Bronchial epithelial cell (primary cell): ENCODE results near the gene CACNA2D3. TPM values are rescaled to one million over a fixed set of nuclear protein-coding genes. Genes with fewer than 3 reads are reported as not detected.

Experiments
- DNase-seq: peaks from one replicate; pipeline ENCODE4 v3.0.0-alpha.2; 2010; ENCODE audit warnings: low read depth
- FAIRE-seq: peaks from 2 replicates; lab custom pipeline; 2011; peaks lifted over from hg19 to GRCh38; lab: Jason Lieb, UNC
- H3K27me3 ChIP-seq: 2 replicates; pipeline ENCODE4 v1.5.1; 2011; ENCODE audit warnings: low read length; ENCODE audit not compliant: control insufficient read depth, insufficient read depth
- H3K36me3 ChIP-seq: 2 replicates; pipeline ENCODE4 v1.5.1; 2011; ENCODE audit warnings: low read length; ENCODE audit not compliant: control insufficient read depth, insufficient read depth
- H3K4me3 ChIP-seq: 2 replicates; pipeline ENCODE4 v1.5.1; 2011; ENCODE audit warnings: mild to moderate bottlenecking, low read depth, low read length, control low read depth
- total RNA-seq: library from RNA; depleted of rRNA; stranded (reverse); fragments of >200 nt; gene quantifications from 2 replicates; pipeline ENCODE4 v1.2.1, GENCODE V29; 2014
- TF ChIP-seq, protein P1 (sequence below): IDR thresholded peaks from 2 replicates; pipeline ENCODE4 v1.5.1; 2011; ENCODE audit warnings: mild to moderate bottlenecking, moderate library complexity, low read length, control low read depth, inconsistent platforms; ENCODE audit not compliant: insufficient read depth, severe bottlenecking

The CACNA2D3 gene
- total RNA-seq, 1 donor from 2014 or later, result not detected

DNA sequence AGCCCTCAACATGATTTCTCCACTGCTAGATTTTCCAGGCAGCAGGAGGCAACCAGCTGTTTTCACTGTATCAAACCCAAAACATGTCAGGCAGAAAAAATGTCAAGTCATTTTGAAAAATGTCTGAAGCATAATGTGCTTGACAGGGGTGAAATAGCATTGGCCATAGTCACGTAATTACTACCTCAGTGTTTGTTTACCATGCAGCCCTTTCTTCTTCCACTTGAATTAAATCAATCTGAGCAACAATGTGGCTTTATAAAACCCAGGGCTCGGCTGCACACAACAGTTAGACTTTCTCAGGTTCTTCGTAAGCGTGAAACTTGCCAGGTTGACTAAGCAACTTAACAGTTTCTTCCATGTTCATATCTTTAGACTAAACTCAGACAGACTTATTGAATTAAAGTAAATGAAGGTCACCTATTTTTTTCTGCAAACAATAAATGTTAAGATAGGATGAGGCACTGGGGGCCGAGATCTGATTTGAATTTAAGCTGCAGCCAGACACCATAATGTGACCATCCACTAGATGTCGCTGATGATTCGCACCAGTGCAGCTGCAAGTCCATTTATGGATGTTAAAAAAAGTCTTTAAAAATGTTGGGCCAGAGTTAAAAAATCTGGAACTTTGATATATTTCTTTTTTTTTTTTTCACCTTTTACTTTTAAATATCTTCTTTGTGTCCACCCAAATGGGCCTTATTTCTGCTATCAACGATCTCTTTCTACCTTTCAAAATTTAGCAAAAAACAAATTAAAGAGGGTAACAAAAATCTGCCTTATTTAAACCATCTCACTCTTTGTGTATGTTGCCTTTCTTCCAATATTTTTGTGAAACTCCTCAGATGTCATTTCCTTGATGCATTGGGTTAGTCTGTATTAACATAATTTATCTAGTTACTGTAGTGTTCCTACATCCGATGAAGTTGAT lies 305.9 kb downstream of the CACNA2D3 start:
- TF ChIP-seq, protein P1, sequence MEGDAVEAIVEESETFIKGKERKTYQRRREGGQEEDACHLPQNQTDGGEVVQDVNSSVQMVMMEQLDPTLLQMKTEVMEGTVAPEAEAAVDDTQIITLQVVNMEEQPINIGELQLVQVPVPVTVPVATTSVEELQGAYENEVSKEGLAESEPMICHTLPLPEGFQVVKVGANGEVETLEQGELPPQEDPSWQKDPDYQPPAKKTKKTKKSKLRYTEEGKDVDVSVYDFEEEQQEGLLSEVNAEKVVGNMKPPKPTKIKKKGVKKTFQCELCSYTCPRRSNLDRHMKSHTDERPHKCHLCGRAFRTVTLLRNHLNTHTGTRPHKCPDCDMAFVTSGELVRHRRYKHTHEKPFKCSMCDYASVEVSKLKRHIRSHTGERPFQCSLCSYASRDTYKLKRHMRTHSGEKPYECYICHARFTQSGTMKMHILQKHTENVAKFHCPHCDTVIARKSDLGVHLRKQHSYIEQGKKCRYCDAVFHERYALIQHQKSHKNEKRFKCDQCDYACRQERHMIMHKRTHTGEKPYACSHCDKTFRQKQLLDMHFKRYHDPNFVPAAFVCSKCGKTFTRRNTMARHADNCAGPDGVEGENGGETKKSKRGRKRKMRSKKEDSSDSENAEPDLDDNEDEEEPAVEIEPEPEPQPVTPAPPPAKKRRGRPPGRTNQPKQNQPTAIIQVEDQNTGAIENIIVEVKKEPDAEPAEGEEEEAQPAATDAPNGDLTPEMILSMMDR, result peak; percentile 68
- FAIRE-seq (no peak), DNase-seq (peak; percentile 68)
- Histone ChIP-seq H3K4me3 (no peak overlapping the region), H3K27me3 (no peaks in the 10 kb centered on the region), H3K36me3 (no peaks in the 10 kb centered on the region)

DNA sequence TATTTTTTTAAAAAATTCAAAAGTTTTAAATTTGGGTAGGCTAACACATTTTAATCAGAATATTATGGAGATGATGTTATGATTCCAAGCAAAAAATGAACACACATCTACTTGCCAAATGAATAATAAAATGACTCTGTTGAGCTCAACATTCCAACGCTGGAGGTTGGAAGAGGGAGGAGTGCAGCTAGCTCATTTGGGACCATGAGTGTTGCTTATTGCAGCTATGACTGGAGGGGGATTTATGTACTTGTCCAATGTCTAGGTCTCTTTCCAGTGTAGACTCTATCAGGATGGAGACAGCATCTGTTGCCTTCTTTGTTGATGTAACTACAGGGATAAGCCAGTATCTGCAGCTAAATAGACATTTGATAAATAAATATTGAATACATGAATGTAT lies 310.6 kb downstream of the CACNA2D3 start:
- TF ChIP-seq, protein P1, result no peak
- DNase-seq, result no peak
- no peaks in the 10 kb centered on the region for H3K36me3 ChIP-seq
- no peak overlapping the region for H3K4me3 ChIP-seq
- no peaks in the 10 kb centered on the region for H3K27me3 ChIP-seq
- no peak for FAIRE-seq

DNA sequence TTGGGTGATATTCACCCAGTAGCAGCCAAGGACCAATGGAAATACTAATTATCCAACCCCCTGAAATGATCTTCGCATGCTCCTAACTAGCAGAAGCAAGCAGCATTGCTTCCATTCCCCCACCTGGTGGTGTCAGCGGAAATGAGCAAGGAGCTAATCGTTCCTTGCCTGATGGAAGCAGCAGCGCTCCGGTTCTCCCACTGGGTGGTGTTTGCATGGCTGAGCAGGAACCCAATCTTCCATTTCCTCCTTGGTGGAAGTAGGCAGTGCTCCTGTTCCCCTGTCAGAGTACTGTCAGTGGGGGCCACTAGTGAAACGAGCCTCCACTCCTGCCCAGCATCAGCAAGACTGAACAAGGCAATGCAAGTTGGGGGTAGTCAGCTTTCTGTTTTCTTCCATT lies 311.5 kb downstream of the CACNA2D3 start:
- FAIRE-seq (no peak), DNase-seq (no peak)
- Histone ChIP-seq H3K36me3 (no peaks in the 10 kb centered on the region), H3K4me3 (no peak overlapping the region), H3K27me3 (no peaks in the 10 kb centered on the region)
- TF ChIP-seq, protein P1, result no peak

DNA sequence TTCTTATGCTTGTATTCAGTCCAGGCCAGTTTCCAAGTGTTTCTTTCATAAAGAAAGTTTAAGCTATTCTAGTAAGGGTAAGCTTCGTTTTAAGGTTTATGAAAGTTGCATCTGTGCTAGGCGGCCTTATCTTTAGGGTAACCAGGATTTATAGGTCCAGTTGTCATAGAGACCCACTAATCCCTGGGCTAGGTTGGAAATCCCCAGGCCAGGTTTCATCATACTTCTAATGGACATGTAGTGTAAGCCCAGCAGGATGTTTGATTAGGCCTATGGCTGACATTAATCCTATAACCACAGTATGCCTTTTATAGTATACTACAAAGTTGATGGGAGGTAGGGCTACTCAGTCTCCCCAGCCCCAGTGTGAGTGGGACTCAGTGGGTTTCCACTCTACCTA lies 312.4 kb downstream of the CACNA2D3 start:
- DNase-seq (no peak), FAIRE-seq (no peak)
- Histone ChIP-seq H3K27me3 (no peaks in the 10 kb centered on the region), H3K4me3 (no peak overlapping the region), H3K36me3 (no peaks in the 10 kb centered on the region)
- TF ChIP-seq, protein P1, result no peak

DNA sequence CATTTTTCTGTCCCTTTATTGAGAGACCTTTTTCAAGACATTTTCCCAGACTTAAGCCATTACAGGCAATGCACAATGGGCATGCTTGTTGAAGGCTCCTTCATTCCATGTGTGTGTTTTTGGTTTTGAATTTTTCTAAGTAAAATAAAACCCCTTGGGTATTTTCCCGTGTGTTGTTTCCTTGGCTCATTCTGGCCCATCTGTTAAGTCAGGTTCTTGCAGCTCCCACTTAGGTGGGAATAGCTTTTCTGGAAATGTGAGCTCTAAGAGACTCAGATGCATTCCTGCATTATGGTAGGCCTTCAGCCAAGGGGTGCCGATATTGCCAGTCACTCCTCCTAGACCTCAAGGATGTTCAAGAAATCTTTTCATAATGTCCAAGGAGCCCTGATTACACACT lies 314.9 kb downstream of the CACNA2D3 start:
- no peak overlapping the region for H3K4me3 ChIP-seq
- no peaks in the 10 kb centered on the region for H3K36me3 ChIP-seq
- FAIRE-seq (no peak), DNase-seq (no peak)
- TF ChIP-seq, protein P1, result no peak
- H3K27me3 ChIP-seq, result no peaks in the 10 kb centered on the region
